Measurements from ENCODE around the gene USP30.

DNA sequence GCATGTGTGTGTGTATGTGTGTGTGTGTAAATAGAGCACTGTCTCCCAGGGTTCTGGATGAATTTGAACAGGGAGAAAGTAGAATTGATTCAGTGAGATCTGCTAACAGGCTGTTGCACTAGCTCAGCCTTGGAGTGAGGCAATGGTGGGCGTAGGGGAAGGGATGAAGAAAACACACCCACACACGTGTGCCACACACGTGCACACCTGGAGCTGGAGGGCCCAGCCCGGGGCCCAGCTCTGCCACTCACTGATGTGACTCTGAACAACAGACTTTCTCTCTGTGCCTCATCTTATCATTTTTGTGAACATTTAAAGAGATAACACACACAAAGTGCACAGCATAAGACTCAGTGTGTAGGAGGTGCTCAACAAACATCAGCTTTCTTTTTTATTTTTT lies 68.2 kb downstream of the USP30 start:
- TF ChIP-seq EP300 (IDR thresholded peaks at IDR 0.05) = no peak
- TF ChIP-seq, protein P1, sequence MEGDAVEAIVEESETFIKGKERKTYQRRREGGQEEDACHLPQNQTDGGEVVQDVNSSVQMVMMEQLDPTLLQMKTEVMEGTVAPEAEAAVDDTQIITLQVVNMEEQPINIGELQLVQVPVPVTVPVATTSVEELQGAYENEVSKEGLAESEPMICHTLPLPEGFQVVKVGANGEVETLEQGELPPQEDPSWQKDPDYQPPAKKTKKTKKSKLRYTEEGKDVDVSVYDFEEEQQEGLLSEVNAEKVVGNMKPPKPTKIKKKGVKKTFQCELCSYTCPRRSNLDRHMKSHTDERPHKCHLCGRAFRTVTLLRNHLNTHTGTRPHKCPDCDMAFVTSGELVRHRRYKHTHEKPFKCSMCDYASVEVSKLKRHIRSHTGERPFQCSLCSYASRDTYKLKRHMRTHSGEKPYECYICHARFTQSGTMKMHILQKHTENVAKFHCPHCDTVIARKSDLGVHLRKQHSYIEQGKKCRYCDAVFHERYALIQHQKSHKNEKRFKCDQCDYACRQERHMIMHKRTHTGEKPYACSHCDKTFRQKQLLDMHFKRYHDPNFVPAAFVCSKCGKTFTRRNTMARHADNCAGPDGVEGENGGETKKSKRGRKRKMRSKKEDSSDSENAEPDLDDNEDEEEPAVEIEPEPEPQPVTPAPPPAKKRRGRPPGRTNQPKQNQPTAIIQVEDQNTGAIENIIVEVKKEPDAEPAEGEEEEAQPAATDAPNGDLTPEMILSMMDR (IDR thresholded peaks at IDR 0.05) = no peak
- no peak for TF ChIP-seq POLR2A (IDR thresholded peaks at IDR 0.05)
- TF ChIP-seq POLR2AphosphoS5 (IDR thresholded peaks at IDR 0.05) = no peak

Data from suprapubic skin (tissue), 4 donors.